ENCODE results near the gene ADAT3.
A peak's percentile ranks its signal among the peaks of the same experiment; 100 is the strongest.

DNA sequence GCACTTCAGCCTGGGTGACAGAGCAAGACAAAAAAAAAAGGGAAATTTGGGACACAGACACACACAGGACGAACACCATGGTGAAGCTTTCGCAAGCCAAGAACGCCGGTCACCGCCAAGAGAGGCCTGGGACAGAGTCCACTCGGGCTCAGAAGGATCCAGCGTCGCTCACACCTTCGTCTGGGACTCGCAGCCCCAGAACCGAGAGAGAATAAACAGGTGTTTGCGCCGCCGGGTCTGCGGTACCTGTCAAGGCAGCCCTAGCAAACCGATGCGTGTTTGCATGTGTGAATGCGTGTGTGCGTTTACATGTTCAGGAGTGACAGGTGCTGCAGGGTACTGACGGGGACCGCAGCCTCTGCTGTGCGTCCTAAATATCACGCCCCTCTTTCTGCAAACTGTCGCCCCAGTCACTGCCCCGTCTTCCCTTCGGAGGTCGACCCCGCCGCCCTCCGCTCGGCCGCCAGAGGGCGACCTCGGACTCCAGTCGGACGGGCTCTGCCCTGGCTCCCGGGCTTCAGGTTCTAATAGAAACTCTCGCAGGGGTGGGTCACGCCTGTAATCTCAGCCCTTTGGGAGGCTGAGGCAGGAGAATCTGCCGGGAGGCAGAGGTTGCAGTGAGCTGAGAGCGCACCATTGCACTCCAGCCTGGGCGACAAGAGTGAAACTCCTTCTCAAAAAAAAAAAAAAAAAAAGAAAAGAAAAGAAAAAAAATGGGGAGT lies 24.0 kb downstream of the ADAT3 start:
- TF ChIP-seq, protein P1, sequence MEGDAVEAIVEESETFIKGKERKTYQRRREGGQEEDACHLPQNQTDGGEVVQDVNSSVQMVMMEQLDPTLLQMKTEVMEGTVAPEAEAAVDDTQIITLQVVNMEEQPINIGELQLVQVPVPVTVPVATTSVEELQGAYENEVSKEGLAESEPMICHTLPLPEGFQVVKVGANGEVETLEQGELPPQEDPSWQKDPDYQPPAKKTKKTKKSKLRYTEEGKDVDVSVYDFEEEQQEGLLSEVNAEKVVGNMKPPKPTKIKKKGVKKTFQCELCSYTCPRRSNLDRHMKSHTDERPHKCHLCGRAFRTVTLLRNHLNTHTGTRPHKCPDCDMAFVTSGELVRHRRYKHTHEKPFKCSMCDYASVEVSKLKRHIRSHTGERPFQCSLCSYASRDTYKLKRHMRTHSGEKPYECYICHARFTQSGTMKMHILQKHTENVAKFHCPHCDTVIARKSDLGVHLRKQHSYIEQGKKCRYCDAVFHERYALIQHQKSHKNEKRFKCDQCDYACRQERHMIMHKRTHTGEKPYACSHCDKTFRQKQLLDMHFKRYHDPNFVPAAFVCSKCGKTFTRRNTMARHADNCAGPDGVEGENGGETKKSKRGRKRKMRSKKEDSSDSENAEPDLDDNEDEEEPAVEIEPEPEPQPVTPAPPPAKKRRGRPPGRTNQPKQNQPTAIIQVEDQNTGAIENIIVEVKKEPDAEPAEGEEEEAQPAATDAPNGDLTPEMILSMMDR (IDR thresholded peaks at IDR 0.05; ENCODE audit: borderline replicate concordance, extremely low read depth, low read length, poor library complexity, severe bottlenecking): peak; percentile 94
- no peak for TF ChIP-seq EZH2 (IDR thresholded peaks at IDR 0.05; ENCODE audit: borderline replicate concordance, low read depth, low read length, severe bottlenecking)
